DMS 273 (cell line): ENCODE results near the gene TADA3.

Experiments used
- DNase-seq: peaks from one replicate; lab custom pipeline; 2025; ENCODE audit not compliant: unreplicated experiment; lab: John Stamatoyannopoulos, UW

TADA3 gene

GRCh38 chr3:9792405-9793160, at the start of gene TADA3, which contains the start of gene ARPC4:
TADA3 (minus strand) TSS chr3:9792473; CDS start chr3:9791466, 1,007 bp downstream.
ARPC4 (plus strand) TSS chr3:9793082; CDS start chr3:9793122, 40 bp downstream.
- peak; percentile 96 for DNase-seq

GRCh38 chr3:9841015-9841414, 48.7 kb upstream of the TADA3 start:
- DNase-seq = no peak

GRCh38 chr3:9838856-9839255, 46.6 kb upstream of the TADA3 start:
- no peak for DNase-seq

- no peak for DNase-seq
Measured at GRCh38 chr3:9837701-9838582, 45.7 kb upstream of the TADA3 start.

GRCh38 chr3:9834520-9835380, 42.5 kb upstream of the TADA3 start:
- DNase-seq = no peak

GRCh38 chr3:9833078-9833477, 40.8 kb upstream of the TADA3 start:
- DNase-seq = no peak

- no peak for DNase-seq
Measured at GRCh38 chr3:9831253-9831652, 39.0 kb upstream of the TADA3 start.

- no peak for DNase-seq
Measured at GRCh38 chr3:9828801-9829755, 36.8 kb upstream of the TADA3 start.

GRCh38 chr3:9826815-9827573, 34.7 kb upstream of the TADA3 start:
- peak; percentile 60 for DNase-seq

- no peak for DNase-seq
Measured at GRCh38 chr3:9825451-9826040, 33.3 kb upstream of the TADA3 start.

- peak; percentile 50 for DNase-seq
Measured at GRCh38 chr3:9820946-9821345, 28.7 kb upstream of the TADA3 start.

GRCh38 chr3:9820543-9820942, 28.3 kb upstream of the TADA3 start:
- no peak for DNase-seq

- DNase-seq = no peak
Measured at GRCh38 chr3:9818666-9819335, 26.5 kb upstream of the TADA3 start.

- no peak for DNase-seq
Measured at GRCh38 chr3:9817436-9817835, 25.2 kb upstream of the TADA3 start.

- no peak for DNase-seq
Measured at GRCh38 chr3:9815986-9816385, 23.7 kb upstream of the TADA3 start.

GRCh38 chr3:9812870-9813483, 20.7 kb upstream of the TADA3 start:
- DNase-seq = no peak

GRCh38 chr3:9810846-9811245, 18.6 kb upstream of the TADA3 start:
- no peak for DNase-seq

- DNase-seq = no peak
Measured at GRCh38 chr3:9810433-9810770, 18.1 kb upstream of the TADA3 start.
